Right atrium auricular region (tissue), 2 donors: ENCODE results near the gene FAM222B. TPM values are rescaled to one million over a fixed set of nuclear protein-coding genes. Genes with fewer than 3 reads are reported as not detected.

Source experiments
- DNase-seq: peaks from one replicate; pipeline ENCODE4 v3.0.0-alpha.2; 2019; ENCODE audit warnings: low spot score
- H3K27ac ChIP-seq, 2 donors: fragments of 200-600 bp; sonication (generic); 1 replicate in 1 of 2; 2 replicates in 1 of 2; pipeline ENCODE4 v1.5.1; 2016 to 2019
- H3K27me3 ChIP-seq, 2 donors: fragments of 200-600 bp; sonication (generic); one replicate each; pipeline versions ENCODE4 v1.5.1 to v1.6.0; 2017 to 2019
- H3K36me3 ChIP-seq: fragments of 200-600 bp; sonication (generic); one replicate; pipeline ENCODE4 v1.5.1; 2016
- H3K4me1 ChIP-seq, 2 donors: fragments of 200-600 bp; sonication (generic); one replicate each; pipeline versions ENCODE4 v1.5.1 to v1.6.0; 2017 to 2019
- H3K4me3 ChIP-seq, 2 donors: fragments of 200-600 bp; sonication (generic); 1 replicate in 1 of 2; 2 replicates in 1 of 2; pipeline ENCODE4 v1.5.1; 2017 to 2019; ENCODE audit warnings: mild to moderate bottlenecking in 1 of 2, moderate library complexity in 1 of 2
- H3K9me3 ChIP-seq, 2 donors: fragments of 200-600 bp; sonication (generic); one replicate each; pipeline ENCODE4 v1.5.1; 2019
- total RNA-seq, 2 donors: library from RNA; depleted of rRNA; stranded (reverse); fragments of >200 nt; gene quantifications; one replicate each; pipeline ENCODE4 v1.1.0, GENCODE V29; 2016
- TF ChIP-seq, protein P1 (sequence below), 2 donors: fragments of 200-600 bp; sonication (generic); IDR thresholded peaks; one replicate each; pipeline ENCODE4 v1.5.1; 2019; ENCODE audit warnings: antibody characterized with exemption in 2 of 2

FAM222B gene
- total RNA-seq, 2 donors from 2014 or later: 26.5 to 30.0 TPM

GRCh38 chr17:28860363-28860808 lies 17.8 kb upstream of the FAM222B start:
- TF ChIP-seq, protein P1, sequence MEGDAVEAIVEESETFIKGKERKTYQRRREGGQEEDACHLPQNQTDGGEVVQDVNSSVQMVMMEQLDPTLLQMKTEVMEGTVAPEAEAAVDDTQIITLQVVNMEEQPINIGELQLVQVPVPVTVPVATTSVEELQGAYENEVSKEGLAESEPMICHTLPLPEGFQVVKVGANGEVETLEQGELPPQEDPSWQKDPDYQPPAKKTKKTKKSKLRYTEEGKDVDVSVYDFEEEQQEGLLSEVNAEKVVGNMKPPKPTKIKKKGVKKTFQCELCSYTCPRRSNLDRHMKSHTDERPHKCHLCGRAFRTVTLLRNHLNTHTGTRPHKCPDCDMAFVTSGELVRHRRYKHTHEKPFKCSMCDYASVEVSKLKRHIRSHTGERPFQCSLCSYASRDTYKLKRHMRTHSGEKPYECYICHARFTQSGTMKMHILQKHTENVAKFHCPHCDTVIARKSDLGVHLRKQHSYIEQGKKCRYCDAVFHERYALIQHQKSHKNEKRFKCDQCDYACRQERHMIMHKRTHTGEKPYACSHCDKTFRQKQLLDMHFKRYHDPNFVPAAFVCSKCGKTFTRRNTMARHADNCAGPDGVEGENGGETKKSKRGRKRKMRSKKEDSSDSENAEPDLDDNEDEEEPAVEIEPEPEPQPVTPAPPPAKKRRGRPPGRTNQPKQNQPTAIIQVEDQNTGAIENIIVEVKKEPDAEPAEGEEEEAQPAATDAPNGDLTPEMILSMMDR (IDR thresholded peaks at IDR 0.05): no peak
- Histone ChIP-seq H3K4me1 (peaks cover 0 to 6% of the 10 kb centered on the region in 2 donors), H3K27me3 (no peaks in the 10 kb centered on the region), H3K4me3 (no peak overlapping the region), H3K9me3 (no peaks in the 10 kb centered on the region), H3K27ac (no peak overlapping the region), H3K36me3 (peaks cover 34% of the 10 kb centered on the region)
- DNase-seq: no peak

DNA sequence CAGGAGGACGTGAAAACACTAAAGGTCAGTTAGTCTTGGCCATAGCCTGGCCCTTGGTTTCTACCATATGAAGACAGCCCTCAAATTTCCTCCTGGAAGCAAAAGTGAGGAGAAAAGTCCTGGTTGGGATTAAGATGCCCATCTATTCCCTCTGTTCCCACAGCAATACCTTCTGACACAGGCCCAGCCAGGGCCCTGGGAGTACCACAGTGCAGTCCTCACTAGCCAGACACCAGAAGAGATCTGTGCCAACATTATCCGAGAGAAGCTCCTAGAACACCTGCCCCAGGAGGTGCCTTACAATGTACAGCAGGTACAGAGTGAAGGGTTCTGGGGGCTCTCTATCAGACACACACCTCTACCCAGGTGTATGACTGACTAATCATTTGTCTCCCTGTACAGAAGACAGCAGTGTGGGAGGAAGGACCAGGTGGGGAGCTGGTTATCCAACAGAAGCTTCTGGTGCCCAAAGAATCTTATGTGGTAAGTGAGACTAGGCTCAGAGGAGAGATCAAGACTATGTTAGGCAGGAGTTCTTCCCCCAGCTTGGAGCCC lies 16.3 kb upstream of the FAM222B start:
- TF ChIP-seq, protein P1 (IDR thresholded peaks at IDR 0.05): no peak
- no peak overlapping the region for H3K4me3 ChIP-seq
- H3K27me3 ChIP-seq: no peaks in the 10 kb centered on the region
- H3K4me1 ChIP-seq: peaks cover 0 to 9% of the 10 kb centered on the region in 2 donors
- no peak for DNase-seq
- H3K27ac ChIP-seq: no peak overlapping the region
- peaks cover 34% of the 10 kb centered on the region for H3K36me3 ChIP-seq
- no peaks in the 10 kb centered on the region for H3K9me3 ChIP-seq

GRCh38 chr17:28857905-28858800 lies 15.6 kb upstream of the FAM222B start:
- Histone ChIP-seq H3K4me1 (peaks cover 0 to 9% of the 10 kb centered on the region in 2 donors), H3K4me3 (no peak overlapping the region), H3K9me3 (no peaks in the 10 kb centered on the region), H3K27ac (no peak overlapping the region), H3K36me3 (peaks cover 34% of the 10 kb centered on the region), H3K27me3 (no peaks in the 10 kb centered on the region)
- TF ChIP-seq, protein P1 (IDR thresholded peaks at IDR 0.05): no peak
- DNase-seq: no peak

GRCh38 chr17:28856028-28856574 lies 13.5 kb upstream of the FAM222B start:
- H3K27me3 ChIP-seq: no peaks in the 10 kb centered on the region
- peaks cover 0 to 9% of the 10 kb centered on the region in 2 donors for H3K4me1 ChIP-seq
- no peak overlapping the region for H3K27ac ChIP-seq
- H3K36me3 ChIP-seq: peaks cover 34% of the 10 kb centered on the region
- no peak for DNase-seq
- TF ChIP-seq, protein P1 (IDR thresholded peaks at IDR 0.05): no peak
- no peak overlapping the region for H3K4me3 ChIP-seq
- no peaks in the 10 kb centered on the region for H3K9me3 ChIP-seq

DNA sequence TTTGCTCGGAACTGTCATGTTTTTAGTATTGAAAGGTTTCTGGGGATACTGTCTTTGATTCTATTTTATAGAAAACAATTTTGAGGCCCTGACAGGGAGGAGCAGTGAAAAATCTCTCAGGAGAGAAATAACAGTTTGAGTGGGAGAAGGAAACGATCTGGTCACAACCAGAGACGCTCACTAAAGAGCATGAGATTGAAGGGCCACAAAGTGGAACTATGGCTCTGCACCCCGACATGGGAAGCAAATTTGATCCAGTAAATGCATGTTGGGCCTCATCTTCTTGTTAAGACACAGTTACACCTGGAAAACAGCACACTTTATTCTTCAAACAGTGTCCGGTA lies 12.7 kb upstream of the FAM222B start:
- Histone ChIP-seq H3K36me3 (peaks cover 27% of the 10 kb centered on the region), H3K27ac (peak overlapping the region; percentile 71 to 72), H3K4me3 (peak overlapping the region; percentile 68 to 83), H3K27me3 (no peaks in the 10 kb centered on the region), H3K4me1 (peaks cover 0 to 9% of the 10 kb centered on the region in 2 donors), H3K9me3 (no peaks in the 10 kb centered on the region)
- DNase-seq: no peak
- TF ChIP-seq, protein P1 (IDR thresholded peaks at IDR 0.05): no peak
